Left cardiac atrium (tissue), 4 donors: Measurements from ENCODE around the gene ZBED2. TPM values are rescaled to one million over a fixed set of nuclear protein-coding genes. Genes with fewer than 3 reads are reported as not detected.
"Not testable (repeated sequence)": the region's sequence is repeated elsewhere in the genome, so short reads cannot be mapped to it uniquely, and the experiment has no call there.

ENCODE experiments used
- ATAC-seq, 2 donors: fragments of 200-7000 bp; cut with Tn5 transposase; one replicate each; pipeline ENCODE4 v1.9.1; 2020; ENCODE audit warnings: mild to moderate bottlenecking in 2 of 2, moderate library complexity in 2 of 2
- DNase-seq: peaks from one replicate; pipeline ENCODE4 v3.0.0-alpha.2; 2020
- intact Hi-C, 2 donors: fragments of 100-400 bp; cut with DNase I; formaldehyde crosslinking; loops; one replicate each; pipeline versions ENCODE4 v1.14.1 to v1.15.1; 2022 to 2023
- total RNA-seq, 2 donors: library from RNA; stranded (reverse); fragmentation: NEBNext Ultra II Directional; extraction: Animal tissue kit (Norgen Biotek cat#: 25700); gene quantifications; one replicate each; pipeline ENCODE4 v1.2.1, GENCODE V29; 2021
- donor health status: DM: no; HTN: yes; CAD: no.
- donor health status: DM: no; HTN: yes; CAD: no; lungs with severe emphysema.
- donor health status: DM: yes; HTN: yes; CAD: no.
- donor health status: Dilated cardiomyopathy.

The ZBED2 gene
- total RNA-seq, 2 donors from 2014 or later: not detected

- intact Hi-C loops: no loop called here
- no peak for ATAC-seq
- DNase-seq: no peak
Measured at GRCh38 chr3:111579495-111579894, 15.7 kb downstream of the ZBED2 start.

DNA sequence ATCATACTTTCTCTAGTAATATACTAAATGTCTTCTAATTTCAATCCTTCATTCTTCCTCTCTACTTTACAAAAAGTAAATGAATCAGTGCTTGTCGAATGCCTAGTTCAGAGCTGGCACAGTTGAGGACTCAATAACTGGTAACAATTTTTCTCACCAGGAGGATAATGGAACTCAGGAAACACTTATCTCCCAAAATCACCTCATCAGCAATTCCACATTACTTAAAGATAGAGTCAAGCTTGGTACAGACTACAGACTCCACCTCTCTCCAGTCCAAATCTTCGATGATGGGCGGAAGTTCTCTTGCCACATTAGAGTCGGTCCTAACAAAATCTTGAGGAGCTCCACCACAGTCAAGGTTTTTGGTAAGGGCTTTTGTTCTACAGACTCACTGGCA, 16.3 kb downstream of the ZBED2 start:
- intact Hi-C loops: no loop called here
- DNase-seq: no peak
- no peak for ATAC-seq

- ATAC-seq (peak in 1 of 2 donors; percentile 72), DNase-seq (no peak)
- intact Hi-C loops: no loop called here
Measured at GRCh38 chr3:111577798-111578685, 17.1 kb downstream of the ZBED2 start.

- ATAC-seq (no peak), DNase-seq (no peak)
- intact Hi-C loops: no loop called here
Measured at GRCh38 chr3:111577113-111577512, 18.0 kb downstream of the ZBED2 start.

- ATAC-seq: no peak
- intact Hi-C loops: no loop called here
Measured at GRCh38 chr3:111571907-111572460, 23.2 kb downstream of the ZBED2 start.

DNA sequence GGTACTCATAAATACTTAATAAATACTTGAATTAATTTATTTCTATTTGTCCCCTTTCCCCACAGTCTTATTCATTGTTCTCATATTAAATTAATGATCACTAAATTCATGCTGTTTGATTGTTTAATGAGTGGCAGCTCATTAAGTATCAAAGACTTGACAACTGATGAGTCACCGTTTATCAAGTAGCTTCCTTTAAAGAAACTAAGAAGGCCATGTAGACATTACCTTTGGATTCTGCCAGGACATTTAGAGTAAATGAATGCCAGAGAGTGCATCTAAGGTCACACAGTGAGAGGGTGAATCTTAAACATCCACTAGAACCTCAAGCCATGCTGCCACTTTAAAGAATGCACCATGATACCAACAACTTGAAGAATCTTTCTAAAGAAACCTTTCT, 23.9 kb downstream of the ZBED2 start:
- intact Hi-C loops: no loop called here
- DNase-seq (no peak), ATAC-seq (no peak)

More at GRCh38 chr3:111571907-111572460, 23.2 kb downstream of the ZBED2 start:
- DNase-seq: no peak

GRCh38 chr3:111570404-111571030, 24.6 kb downstream of the ZBED2 start:
- no peak for ATAC-seq
- no peak for DNase-seq
- intact Hi-C loops: no loop called here

- no peak for DNase-seq
- ATAC-seq: no peak
- intact Hi-C loops: no loop called here
Measured at GRCh38 chr3:111568911-111569310, 26.2 kb downstream of the ZBED2 start.

- no peak for DNase-seq
- intact Hi-C loops: no loop called here
- no peak for ATAC-seq
Measured at GRCh38 chr3:111568355-111568754, 26.8 kb downstream of the ZBED2 start.

DNA sequence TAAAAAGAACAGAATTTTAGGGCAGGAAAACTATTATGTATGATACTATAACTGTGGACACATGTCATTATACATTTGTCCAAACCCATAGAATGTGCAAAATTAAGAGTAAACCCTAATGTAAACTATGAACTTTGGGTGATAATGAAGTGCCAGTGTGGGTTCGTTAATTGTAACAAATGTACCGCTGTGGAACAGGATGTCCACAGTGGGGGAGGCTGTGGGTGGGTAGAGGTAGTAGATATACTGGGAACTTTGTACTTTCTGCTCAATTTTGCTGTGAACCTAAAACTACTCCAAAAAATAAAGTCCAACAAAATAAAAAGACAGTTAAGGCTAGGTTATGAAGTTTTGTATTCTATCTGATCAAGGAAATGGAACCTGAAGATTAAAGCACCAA, 28.3 kb downstream of the ZBED2 start:
- no peak for DNase-seq
- no peak for ATAC-seq
- intact Hi-C loops: no loop called here

- intact Hi-C loops, DNase-seq, ATAC-seq: not testable (repeated sequence)
Measured at GRCh38 chr3:111561902-111562301, 33.2 kb downstream of the ZBED2 start.

DNA sequence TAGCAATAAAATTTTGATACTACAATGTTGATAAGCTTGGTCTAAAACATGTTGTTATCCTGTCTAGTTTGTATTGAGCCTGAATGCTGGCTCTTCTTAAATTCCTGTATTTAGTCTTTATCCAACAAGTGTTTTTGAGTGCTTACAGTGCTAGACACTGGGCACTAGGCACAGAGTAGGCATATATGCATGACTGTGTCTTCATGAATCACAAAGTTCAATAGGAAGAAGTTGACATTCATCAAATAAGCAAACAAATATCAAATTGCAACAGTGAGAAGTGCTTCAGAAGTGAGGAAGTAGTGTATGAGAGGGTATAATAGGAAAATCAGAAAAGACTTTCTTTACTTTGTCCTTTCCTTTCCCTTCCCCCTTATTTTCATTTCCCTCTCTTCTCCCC, 46.4 kb downstream of the ZBED2 start:
- DNase-seq (no peak), ATAC-seq (no peak)
- intact Hi-C loops: no loop called here

DNA sequence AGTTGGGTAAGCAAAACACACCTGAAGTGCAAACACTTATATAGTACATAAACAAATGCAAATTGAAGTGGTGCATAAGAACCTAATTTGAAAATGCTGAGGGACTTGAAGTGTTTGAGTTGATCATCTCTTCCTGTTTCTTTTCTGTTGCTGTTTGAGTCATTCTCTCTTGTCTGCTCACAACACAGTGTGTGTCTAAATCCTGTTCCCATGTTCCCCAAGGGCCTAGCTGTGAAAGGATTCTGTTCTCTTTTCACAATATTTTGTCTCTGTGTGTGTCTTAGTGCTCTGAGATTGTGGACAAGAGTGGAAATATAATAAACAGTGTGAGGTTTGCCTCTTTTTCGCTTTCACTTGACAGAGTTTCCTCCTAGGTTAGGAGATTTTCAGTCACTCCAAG, 47.1 kb downstream of the ZBED2 start:
- ATAC-seq (no peak), DNase-seq (no peak)
- intact Hi-C loops: no loop called here

DNA sequence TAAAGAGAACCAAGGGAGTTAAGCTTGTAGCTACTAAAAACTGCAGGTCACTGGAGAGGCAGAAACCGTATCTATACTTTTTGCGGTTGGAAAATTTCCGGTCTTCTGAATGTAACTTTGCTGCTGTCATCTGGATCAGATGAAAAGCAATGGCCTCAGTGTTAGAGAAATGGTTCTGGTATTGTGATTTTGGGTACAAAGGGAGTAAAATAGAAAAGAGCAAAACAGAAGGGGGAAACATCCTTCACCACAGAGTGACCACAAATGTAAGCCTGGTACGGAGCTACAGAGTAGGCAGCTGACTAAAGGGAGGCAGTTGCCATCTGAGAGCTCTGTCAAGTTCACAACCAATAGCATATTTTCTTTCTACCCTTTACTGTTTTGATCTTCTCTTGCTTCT, 47.5 kb downstream of the ZBED2 start:
- no peak for ATAC-seq
- intact Hi-C loops: no loop called here
- no peak for DNase-seq

DNA sequence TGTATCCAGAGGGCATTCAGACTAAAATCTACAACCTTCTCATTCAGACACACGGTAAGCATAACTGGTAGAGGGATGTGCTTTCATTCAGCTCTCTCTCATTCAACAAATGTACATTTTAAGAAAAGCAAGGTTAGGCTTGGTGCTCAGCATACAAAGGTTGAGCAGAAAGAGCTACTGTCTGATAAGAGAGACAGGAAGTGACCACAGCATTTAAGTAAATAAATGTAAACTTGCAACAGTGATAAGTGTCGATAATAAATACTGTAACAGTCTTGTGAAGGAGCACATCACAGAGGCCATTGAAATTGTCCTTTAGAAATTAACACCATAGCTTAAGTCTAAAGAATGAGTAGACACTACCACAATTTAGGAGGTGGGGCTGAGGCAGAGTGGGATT, 49.8 kb downstream of the ZBED2 start:
- intact Hi-C loops: no loop called here
- no peak for DNase-seq
- ATAC-seq: no peak

Other genes starting within 250 kb of the ZBED2 start
- 1 to 10 TPM; 1.6 to 2.9 TPM for gene CD96, start 53.1 kb downstream of the ZBED2 start, total RNA-seq
- gene PLCXD2, start 79.3 kb upstream of the ZBED2 start, total RNA-seq: under 1 TPM; 0.32 to 0.60 TPM